Skin of body (tissue), 2 donors: Measurements from ENCODE around the gene EIF2B1. TPM values are rescaled to one million over a fixed set of nuclear protein-coding genes. Genes with fewer than 3 reads are reported as not detected.

Experiments used
- small RNA-seq: library from RNA; depleted of rRNA; stranded (forward); fragments of <200 nt; gene quantifications from one replicate; pipeline ENCODE3, GENCODE V24; 2014; ENCODE audit warnings: low replicate concordance
- total RNA-seq: library from RNA; depleted of rRNA; stranded (reverse); fragments of >200 nt; gene quantifications from one replicate; pipeline ENCODE4 v1.2.3, GENCODE V29; 2014

Gene EIF2B1
- total RNA-seq, 1 donor from 2014 or later, result 28.3 TPM

Small RNA genes within 50 kb of the gene (small RNA-seq; reads per million reads assigned to genes)
- gene SNORA9B, result 0.14 reads per million

Other genes with a start within 250 kb of the EIF2B1 start
- 29.5 TPM for gene KMT5A, start 249.6 kb downstream of the EIF2B1 start, total RNA-seq
- 1.9 TPM for gene RILPL2, start 197.0 kb downstream of the EIF2B1 start, total RNA-seq
- gene SNRNP35, start 175.5 kb downstream of the EIF2B1 start, total RNA-seq, result 21.8 TPM
- 7.9 TPM for gene RILPL1, start 100.0 kb downstream of the EIF2B1 start, total RNA-seq
- 190 TPM for gene TMED2, start 49.1 kb downstream of the EIF2B1 start, total RNA-seq
- gene DDX55, start 31.6 kb downstream of the EIF2B1 start, total RNA-seq, result 16.9 TPM
- gene GTF2H3, start 143 bp upstream of the EIF2B1 start, total RNA-seq, result 23.4 TPM
- gene TCTN2, start 37.4 kb upstream of the EIF2B1 start, total RNA-seq, result 8.3 TPM
- gene ATP6V0A2, start 78.7 kb upstream of the EIF2B1 start, total RNA-seq, result 19.8 TPM
- 0.99 TPM for gene DNAH10, start 128.6 kb upstream of the EIF2B1 start, total RNA-seq